GM04503 (cell line): Measurements from ENCODE around the gene HMX1.

Experiments
- DNase-seq: peaks from one replicate; pipeline ENCODE4 v3.0.0-alpha.2; 2012; ENCODE audit warnings: low read depth

The HMX1 gene

DNA sequence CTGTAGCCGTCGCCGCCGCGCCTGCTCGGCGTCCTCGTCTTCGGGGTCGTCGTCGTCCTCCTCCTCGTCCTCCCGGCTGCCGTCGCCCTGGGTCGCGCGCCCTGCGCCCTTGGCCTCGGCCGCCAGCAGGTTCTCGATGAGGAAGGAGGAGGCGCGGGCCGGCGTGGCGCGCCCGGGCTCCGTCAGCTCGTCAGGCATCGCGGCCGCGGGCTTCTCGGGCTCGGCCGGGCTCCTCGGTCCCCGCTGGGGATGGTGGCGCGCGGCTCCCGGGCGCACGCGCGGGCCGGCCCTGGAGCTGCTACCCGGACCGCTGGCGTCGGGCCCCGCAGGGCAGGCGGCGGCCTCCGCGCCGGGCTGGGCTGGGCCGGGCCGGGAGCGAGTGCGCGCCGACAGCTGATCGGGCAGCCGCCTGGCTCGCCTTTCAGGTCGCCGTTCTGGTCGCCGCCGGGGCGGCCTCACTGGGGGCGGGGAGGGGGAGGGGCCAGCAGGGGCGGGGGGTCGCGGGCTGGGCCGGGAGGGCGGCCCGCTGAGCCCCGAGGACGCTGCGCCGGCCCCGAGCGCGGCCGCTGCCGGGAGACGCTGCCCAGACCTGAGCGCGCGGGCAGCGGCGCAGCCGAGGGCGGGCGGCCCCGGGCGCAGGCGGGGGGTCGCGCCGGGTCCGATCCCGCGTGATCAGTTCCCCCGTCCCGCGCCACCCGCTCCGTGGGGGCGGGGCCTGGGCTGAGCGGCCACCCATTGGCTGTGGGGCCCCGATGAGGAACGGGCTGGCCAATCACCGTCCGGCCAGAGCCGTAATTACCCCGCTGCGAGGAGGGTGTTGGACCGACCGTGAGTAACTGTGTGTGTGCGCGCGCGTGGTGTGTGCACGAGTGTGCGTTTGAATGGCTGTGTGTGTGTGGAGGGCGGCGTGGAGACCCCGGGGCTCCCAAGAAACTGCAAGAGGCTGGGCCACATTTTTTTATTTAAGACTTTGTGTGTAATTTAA lies at the start of gene HMX1:
Gene HMX1 (minus strand): TSS at position 423 of the 985 bp plus-strand sequence. CDS start 225 bp downstream, at position 198.
- no peak for DNase-seq

DNA sequence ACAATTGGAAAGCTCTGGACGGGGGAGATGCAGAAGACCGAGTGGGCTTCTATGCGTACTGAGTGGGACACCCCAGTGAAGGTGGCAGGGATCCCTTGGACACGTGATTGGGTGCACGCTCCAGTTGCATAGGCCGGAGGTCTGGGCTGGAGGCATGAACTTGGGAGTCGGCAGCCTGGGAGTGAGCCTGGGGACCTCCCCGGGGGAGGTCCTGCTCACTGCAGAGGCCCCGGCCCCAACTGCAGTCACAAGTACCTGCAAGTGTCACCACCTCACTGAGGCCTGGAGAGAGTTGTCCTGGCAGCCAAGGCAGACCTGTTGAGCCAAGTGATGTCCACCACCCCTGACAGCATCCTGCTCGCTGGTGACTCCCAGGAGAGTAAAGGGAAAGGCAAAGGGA lies 49.3 kb upstream of the HMX1 start:
- no peak for DNase-seq

DNA sequence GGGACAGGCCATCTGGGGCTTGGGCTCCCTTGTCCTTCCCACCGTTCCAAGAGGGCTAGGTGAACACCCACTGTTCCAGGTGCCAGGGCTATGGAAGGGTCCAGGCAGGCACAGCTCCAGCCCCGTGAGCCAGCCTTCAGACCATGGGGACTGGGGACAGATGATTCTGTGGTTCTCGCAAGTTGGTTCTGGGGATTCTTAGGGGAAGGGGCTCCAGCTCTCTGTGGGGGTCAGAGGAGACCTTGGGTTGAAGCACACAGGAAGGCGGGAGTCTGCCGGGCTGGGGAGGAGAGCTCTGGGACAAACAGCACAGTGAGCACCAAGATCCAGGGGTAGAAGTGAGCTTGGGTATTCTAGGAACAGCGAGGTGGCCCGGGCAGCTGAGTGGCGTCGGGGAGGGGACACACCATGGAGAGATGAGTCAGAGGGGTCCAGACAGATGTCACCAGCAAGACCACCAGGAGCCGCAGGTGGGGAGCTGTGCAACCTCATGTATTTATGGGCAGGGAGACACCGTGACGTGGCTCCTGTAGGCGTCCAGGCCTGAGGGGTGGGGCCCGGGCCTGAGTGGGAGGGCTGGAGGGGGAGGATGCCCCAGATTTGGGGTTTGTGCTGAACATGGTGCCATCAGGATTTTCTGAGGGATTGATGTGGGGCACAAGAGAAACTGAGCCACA lies 48.8 kb upstream of the HMX1 start:
- DNase-seq = no peak

DNA sequence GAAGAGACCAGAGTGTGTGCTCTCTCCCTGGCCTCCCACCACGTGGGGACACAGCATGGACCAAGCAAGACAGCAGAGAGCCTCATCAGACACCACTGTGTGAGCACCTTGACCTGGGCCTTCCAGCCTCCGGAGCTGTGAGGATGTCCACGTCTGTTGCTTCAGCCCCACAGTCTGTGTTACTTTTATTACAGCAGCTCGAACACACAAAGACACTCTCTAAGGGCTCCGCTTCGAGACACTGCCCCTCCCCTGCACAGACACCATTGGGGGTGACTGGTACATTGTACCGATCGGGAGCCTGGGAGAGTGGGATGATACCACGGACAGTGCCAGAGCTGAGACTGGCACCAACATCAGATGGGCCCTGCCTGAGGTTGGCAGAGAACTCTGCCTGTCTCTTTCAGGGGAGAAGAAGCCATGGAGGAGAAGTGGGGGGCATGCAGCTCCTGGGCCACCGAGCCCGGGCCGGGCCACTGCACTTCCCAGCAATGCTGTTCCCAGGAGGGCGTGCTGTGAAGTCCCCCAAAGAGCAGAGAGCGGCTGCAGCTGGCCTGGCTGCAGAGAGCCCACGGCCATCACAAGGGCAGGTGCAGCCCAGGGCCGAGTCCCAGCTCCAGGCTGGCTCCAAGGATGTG lies 48.1 kb upstream of the HMX1 start:
- no peak for DNase-seq

DNA sequence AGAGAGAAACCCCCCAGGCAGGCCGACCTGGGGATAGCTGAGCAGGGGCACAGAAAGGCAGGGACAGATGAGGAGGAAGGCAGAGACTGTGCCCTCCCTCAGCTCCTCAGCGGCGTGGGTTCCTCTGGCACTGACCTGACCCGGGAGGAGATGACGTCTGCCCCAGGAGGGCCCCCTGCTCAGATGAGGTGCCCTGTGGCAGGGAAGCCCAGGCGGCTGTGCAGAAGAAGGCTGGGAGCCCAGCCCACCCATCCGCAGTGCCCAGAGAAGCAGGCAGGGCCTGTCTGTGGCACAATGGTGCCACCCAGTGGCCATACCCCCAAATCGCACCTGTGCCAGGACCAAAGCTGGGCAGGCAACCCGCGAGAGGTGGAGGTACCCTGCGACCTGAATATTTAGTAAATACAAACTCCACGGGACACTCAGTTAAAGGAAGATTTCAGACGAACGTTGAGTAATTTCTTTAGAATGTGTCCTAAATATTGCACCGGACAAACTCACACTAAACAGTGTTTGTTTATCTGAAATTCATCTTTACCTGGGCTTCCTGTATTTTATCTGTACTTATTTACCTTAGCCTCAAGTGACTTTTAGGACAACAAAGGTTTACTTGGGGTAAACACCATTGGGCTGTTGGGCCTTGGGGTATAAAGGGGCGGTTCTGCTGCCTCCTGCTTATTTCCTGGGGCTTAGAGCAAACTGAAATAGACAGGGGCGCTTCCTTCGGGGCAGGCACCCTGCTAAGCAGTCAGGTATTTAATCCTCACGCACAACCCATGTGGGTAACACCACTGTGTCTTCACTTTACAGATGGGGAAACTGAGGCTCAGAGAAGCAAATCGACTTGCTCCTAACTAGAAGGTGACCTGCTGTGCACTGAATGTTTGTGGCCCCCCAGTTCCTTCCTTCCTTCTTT lies 46.5 kb upstream of the HMX1 start:
- DNase-seq = no peak

DNA sequence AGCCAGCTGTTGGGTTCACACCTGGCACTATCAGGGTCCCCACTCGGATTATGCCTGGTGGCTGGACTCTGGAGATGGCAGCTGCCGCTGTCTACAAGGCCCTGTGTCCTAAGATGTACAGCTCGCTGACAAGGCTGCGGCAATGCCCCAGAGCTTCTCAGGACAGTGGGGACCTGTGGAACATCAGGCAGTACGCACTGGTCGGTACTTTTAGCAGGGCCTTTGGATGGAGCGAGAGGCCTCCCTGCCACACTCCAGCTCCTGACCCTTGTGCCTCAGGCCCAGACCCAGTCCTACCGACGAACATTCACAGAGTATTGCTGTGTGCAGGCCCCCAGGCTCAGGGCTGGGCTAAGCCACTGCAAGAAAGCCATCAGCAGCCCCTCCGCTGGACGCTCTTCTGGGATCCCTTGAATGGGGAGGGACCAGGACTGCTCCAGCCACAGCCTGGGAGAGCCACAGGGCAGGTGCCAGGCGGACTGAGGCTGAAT lies 45.7 kb upstream of the HMX1 start:
- DNase-seq = no peak

DNA sequence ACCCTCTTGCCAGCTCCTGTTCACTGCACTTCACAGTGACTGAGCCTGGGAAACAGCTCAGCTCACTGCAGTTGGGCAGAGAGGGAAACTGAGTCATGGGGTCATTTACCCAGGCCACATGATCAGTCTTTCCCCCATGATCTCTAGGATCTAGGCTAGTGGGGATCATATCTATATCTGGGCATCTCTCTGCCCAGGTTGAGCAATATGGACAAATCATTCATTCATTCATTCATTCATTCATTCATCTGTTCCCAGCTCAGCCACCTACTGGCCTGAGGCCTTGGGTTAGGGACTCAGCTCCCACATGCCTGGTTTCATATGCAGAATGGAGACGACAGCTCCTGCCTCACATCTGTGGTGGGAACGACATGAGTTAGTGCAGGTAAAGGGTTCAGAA lies 45.3 kb upstream of the HMX1 start:
- DNase-seq = no peak

DNA sequence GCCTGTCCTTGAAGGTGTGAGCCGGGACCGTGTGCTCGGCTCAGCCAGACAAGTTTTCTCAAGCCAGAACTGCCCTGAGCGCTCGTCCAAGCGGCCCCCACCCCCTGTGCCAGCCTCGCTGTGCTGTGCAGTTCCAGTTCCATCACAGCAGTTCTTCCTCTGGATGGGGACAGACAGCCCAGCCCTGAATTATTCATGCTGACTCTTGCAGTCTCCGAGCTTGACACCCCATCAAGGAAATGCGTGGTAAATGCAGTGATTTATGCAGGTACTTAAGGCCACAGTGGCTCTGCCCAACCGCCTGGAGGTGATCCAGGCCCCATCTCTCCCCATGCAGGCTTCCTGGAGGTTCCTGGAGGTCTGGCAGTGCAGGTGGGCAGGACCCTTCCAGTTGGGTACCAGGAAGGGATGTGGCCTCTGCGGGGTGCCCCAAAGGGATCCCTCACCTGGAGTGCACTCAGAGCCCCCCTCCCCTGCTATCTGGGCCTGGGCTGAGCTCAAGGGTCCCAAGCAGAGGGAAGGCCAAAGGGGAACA lies 44.8 kb upstream of the HMX1 start:
- no peak for DNase-seq

DNA sequence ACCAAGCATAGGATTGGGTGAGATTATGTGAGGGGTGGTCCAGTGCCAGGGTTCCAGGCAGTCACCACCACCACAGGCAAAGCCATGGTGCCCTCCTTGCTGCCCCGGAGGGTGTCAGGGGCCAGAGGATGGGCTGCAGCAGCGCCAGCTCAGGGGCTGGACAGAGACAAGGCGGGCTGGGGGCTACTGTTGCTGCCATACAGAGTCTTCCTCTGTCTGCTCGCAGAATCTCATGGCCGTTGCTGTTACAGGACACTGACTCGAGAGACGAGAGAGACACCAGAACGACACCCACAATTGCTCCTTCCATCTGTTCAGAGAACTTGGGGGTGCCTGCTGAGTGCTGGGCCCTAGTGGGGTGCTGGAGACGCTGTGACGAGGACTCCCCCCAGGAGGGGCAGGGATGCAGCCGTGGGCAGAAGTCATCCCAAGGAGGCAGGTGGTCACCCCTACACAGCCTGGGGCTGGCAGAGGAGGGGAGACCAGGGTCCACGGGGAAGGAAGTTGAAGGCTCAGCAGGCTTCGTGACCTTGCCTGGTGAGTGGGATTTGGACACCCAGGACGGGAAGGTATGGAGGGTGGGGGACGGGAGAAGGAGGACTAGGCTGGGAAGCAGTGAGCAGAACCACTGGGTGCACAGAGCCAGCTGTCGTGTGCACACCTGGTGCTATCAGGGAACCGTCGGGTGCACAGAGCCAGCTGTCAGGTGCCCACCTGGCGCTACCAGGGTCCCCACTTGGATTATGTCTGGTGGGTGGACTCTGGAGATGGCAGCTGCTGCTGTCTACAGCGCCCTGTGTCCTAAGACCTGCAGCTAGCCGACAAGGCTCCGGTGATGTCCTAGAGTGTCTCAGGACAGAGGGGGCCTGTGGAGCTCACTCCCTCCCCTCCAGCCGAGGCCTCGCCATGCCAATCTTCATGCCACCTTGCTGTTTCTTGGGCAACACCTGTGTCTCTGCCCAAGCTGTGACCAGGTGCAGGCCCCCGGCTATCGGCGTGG lies 43.9 kb upstream of the HMX1 start:
- no peak for DNase-seq

DNA sequence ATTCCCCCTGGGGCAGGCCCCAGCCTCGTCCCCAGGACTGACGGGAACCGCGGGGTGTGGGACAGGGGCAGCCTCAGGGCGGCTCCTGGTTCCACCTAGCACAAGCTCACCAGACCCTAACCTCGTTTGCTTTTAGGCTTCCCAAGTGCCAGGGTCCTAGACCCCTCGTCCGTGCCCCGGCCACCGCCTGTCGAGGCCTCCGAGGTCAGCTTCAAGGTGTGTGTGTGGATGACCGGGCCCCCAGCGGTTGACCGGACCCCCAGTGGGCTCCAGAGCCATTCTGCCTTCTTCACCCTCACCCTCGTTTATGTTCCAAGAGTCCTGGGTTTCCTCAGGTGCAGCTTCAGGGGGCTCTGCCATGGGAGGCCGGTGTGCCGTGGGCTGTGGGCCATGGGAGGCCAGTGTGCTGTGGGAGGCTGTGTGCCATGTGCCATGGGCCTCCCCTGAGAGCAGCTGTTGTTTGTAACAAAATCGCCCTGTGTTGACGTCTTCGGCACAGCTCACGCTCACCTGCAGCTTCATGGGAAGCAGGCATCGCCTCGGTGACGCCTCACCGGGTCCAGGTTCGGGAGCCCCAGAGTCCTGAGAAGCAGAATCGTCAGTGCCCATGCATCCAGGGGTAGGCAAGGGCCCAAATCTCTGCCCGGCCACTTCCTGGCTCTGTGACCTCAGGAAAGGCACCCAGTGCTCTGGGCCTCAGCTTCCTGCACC lies 43.0 kb upstream of the HMX1 start:
- no peak for DNase-seq

DNA sequence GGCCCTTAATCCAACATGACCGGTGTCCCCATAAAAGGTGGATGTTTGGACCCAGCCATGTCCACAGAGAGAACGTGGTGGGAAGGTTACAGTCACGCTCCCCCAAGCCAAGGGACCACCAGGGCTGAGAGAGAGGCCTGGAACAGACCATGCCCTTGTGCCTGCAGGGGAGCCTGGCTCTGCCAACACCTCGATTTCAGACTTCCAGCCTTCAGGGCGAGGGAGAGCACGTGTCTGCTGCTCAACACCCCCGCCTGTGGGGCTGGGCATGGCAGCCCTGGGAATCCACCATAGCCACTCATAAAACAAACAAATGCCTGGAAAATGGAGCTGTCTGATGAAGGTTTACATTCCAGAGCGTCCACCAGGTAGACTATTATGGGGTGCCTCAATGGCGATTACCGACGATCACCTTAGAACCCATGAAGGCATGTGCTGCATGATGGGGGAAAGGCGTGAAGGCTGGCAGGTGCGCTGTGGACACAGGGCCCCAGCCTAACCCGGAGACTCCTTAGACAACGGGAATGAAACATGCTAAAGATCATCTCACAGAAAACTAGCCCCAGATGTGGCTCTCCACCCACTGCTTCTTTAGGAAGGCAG lies 42.3 kb upstream of the HMX1 start:
- DNase-seq = no peak

DNA sequence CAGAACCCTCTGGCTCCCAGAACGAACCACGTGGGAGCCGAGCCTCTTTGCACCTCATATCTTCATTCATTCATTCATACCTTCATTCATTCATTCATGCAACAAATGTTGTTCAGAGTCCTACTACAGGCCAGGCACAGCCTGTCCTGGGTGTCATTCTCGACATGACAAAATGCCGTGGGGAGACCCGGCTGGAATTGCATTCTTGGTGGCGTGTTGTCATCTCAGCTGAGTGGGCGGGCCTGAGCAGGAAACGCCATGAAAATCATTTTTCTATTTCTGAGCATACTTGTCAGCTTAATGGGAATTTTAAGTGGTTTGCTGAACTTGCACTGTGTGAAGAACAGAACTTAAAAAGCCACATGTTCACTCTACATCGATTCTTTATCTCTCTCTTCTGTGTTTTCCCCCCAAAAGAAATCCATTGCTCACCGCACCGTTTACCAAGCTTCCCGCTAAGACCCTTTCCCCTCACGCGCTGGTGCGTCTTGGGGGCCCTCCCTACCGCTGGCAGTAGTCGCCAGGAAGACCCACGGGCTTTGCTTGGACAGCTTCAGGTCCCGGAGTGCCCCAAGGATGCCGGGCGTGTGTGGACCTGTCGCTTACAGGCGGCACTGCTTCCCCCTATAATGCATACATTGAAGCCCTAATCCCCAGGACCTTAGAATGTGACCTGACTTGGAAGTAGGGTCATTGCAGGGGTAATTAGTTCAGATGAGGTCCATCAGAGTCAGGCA lies 41.6 kb upstream of the HMX1 start:
- DNase-seq = no peak

DNA sequence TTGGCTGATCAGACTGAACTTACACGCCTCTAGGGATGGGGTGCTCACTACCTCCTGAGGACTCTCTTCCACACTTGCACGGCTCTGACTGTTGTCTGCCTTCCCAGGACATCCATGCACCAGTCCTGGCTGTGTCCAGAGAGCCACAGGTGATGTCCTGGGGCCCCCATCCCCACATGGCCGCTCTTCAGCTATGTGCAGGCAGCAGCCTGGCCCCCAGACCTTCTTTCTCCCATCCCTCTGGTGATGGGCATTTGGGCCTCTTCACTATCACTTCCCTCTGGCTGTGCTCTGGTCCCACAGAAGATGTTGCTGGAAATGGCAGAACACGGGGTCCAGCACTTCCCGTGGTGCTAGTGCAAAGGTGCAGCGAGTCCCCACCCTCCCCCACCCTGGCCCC lies 40.9 kb upstream of the HMX1 start:
- no peak for DNase-seq

DNA sequence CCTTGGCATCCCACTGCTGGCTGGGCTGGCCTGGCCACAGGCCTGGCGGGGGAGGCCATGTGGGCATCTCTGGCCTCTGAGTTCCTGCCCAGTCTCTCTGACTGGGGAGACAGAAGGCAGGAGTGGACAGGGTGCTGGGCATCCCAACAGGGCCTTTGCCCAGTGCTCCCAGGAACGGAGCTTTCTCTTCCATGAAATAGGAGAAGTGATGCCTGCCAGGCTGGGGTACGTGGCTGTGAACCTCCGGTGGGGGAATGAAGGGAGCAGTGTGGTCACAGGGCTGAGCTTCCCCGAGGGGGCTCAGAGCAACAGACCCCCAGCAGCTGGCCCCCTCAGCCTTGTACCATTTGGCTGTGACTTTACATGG lies 40.4 kb upstream of the HMX1 start:
- no peak for DNase-seq

DNA sequence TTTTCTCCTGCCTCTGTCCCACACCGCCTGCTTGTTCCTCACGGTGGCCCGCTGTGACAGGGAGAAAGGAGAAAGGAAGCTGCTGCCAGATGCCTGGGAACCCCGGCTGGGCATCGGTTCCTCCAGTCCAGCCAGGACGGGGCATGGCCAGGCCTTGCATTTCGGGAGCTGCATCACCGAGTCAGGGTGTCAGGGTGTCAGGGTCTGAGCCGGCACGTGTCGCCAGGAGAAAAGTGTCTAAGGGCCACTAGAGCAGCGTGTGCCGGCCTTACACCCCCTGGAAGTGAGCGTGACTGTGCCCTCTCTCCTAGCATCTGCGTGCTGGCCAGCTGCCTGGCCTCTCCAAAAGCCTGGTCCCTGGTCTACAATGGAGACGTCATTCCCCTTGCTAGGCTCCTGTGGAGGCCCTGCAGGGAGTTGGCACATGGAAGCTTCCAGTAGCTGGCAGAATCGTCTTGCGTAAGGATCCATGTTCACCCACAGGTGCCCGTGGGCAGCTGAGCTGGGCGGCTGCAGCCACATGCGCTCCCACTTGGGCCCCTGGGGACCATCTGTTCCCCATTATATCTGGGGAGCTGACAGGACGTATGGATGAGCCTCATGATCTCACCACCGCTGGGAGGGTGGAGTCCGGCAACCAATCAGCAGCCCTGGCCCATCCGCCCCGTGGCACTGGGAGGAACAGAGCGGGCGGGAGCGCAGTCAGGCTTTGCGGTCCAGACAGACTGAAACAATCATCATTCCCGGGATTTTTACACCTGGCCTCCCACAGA lies 39.9 kb upstream of the HMX1 start:
- DNase-seq = peak; percentile 6

DNA sequence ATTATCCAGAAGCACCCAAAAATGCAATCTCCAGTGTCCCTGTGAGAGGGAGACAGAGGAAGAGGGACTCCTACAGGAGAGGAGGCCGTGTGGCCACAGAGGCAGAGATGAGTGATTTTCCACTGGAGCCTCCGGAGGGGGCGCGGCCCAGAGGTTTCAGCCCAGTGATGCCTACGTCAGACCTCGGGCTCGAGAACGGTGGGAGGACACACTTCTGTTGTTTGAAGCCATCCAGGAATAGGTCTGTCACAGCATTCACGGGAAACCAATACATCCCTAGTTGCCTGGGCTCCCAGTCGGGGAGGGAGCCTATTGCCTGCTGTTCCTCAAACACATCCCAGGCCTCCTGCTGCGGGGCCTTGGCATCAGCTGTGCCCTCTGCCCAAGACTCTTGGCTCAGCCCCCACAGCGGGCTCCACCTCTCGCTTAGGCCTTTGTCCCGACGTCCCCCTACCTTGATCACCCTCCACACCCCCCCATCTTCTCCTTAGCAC lies 39.2 kb upstream of the HMX1 start:
- no peak for DNase-seq

DNA sequence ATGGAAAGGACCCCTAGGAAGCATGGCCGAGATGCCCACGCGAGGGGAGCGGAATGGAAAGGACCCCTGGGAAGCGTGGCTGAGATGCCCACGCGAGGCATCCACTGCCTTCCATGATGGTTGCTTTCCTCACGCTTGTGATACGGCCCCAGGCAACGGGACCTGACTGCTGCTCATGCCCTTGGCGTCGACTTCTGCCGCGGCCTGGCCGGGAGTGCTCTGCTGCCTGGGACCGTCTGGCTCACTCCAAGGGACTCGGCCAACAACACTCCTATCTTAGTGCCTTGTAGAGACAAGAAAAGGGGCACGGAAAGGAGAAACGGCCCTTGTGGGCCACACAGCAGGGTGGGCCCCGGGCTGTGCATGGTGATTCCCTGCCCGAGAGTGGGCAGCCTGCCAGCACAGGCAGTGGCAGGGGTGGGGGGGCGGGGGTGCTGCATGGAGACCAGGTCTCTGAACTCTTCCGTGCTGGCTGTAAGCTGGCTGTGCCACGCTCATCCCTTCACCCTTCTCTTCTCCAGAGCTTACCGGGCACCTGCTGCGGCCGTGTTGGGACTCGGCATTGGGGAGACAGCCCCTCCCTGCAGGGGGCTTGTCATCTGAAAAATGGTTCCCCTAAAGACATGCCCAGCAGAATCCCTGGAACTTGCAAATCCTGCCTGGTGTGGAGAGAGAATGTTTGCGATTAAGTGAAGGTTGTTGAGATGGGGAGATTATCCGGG lies 38.6 kb upstream of the HMX1 start:
- no peak for DNase-seq
